ENCODE data around the gene ZSCAN5C.
"Not testable (repeated sequence)": the region's sequence is repeated elsewhere in the genome, so short reads cannot be mapped to it uniquely, and the experiment has no call there.

The ZSCAN5C gene

DNA sequence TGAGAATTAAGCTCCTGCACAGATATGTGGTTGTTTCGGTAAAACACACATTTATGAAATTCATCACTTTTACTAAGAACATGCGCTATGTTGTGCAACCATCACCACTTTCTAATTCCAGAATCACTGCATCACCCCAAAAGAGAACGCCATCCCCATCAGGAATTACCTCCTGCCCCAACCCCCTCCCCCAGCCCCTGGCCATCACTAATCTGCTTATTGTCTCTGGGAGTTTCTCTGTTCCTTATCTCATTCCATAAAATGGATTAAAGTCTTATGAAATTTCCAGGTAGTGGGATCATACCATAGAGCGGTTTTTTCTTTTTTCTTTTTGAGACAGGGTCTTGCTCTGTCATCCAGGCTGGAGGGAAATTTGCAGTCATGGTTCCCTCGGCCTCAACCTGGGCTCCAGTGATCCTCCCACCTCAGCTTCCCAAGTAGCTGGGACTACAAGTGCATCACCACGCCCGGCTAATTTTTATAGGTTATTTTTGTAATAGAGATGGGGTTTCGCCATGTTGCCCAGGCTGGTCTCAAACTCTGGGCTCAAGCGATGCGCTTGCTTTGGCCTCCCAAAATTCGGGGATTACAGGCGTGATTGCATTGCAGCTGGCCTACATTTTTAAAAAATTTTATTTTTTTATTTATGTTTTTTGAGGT lies 8.0 kb upstream of the ZSCAN5C start:
- DNase-seq: no peak

DNA sequence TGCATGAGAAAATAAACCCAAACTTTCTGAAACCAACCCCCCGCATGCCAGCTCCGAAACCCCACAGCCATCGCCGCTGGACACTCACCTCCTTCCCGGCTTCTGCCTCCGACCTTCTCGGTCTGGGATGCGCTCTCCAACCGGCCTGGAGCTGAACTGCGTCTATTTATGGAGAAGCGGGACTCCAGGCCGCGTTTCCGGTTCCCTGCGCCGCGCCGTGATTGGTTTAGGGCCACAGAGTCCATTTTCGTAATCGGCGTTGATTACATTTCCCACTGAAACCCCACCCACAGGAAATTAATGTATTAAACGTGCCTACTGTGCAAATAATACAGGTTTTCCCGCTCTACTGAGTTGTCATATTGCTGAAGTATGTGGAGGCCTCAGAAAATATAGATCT lies 4.4 kb upstream of the ZSCAN5C start, which contains the start of gene ZSCAN5B:
ZSCAN5B (minus strand) TSS at position 138 of the 400 bp plus-strand sequence. CDS start 4,731 bp downstream, outside the sequence.
- not testable (repeated sequence) for DNase-seq

DNA sequence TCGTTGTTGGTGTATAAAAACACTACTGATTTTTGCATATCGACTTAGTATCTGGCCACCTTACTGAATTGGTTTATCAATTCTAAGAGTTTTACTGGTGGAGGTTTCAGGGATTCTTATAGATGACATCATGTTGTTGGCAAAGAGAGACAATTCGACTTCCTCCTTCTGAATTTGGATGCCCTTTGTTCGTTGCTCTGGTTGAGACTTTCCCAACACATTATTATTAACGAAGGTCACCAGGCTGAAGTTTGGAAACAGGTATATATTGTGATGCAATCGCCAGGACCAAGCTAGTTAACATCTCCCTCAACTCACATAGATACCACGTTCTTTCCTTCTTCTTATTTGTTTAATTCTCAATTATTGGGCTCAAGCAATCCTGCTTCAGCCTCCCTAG lies 2.4 kb upstream of the ZSCAN5C start:
- DNase-seq: no peak

DNA sequence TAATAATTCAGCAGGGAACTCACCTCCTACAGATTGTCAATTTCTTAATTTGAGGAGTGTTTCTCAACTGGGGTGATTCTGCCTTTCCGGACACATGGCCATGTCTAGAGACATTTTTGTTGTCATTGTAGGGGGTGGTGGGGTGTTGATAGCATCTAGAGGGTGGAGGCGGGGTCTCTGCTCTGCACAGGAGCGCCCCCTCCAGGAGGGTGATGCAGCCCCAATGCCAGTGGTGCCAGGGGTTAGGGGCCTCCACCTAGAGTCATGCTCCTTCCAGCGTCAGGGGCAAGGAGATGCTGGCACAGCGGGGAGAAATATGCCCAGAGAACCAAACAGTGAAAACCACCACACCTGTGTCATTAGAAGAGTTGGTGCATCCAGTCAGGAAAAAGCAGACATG lies 5.5 kb downstream of the ZSCAN5C start:
- DNase-seq: not testable (repeated sequence)

DNA sequence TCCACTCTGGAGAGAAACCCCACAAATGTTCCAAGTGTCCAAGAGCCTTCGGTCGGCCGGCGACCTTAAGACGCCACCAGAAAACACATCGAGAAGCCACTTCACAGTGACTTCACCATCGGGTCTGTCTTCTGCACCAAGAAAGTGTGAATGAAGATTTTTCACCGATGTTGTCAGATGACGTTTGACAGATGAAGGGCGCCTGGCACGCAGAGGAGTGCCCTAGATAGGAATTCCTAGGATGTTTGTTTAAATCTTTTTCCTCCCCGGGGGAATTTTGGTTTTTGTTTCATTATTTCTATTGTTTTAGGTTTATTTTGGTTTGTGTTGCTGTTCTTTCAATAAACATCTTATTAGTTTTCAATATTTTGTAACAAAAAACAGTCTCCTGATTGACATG lies 7.0 kb downstream of the ZSCAN5C start:
- no peak for DNase-seq

DNA sequence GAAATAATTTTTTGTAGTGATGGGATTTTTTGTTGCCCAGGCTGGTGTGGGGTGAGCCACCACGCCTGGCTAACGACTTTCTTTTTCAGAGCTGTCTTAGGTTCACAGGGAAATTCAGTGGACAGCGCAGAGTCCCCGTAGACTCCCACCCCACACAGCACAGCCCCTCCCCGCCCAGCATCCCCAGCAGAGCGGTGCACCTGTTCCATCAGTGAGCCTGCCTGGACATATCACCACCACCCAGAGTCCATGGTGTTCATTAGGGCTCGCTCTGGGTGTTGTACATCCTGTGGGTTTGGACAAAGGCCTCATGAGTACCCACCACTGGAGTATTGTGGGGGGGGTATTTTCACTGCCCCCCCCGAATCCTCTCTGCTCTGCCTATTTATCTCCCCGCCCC lies 8.0 kb downstream of the ZSCAN5C start:
- not testable (repeated sequence) for DNase-seq

DNA sequence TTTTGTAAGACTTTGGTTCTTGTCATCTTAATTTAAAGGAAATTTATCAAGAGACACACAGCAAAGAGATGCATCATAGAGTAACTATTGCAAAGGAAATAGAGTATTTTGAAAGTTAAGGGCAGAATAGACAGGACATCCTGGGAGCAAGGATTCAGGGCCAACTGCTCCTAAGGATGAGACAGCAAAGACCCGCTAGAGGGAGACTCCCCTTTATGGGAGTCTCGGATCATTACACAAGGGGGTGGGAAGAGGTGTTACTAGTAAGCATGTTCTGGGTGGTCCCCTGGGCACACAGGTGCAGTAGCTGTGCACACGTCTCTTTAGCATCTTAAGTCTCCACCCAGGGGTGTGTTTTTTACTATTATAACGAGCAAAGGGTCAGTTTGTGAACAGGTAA lies 9.6 kb downstream of the ZSCAN5C start:
- DNase-seq: no peak

DNA sequence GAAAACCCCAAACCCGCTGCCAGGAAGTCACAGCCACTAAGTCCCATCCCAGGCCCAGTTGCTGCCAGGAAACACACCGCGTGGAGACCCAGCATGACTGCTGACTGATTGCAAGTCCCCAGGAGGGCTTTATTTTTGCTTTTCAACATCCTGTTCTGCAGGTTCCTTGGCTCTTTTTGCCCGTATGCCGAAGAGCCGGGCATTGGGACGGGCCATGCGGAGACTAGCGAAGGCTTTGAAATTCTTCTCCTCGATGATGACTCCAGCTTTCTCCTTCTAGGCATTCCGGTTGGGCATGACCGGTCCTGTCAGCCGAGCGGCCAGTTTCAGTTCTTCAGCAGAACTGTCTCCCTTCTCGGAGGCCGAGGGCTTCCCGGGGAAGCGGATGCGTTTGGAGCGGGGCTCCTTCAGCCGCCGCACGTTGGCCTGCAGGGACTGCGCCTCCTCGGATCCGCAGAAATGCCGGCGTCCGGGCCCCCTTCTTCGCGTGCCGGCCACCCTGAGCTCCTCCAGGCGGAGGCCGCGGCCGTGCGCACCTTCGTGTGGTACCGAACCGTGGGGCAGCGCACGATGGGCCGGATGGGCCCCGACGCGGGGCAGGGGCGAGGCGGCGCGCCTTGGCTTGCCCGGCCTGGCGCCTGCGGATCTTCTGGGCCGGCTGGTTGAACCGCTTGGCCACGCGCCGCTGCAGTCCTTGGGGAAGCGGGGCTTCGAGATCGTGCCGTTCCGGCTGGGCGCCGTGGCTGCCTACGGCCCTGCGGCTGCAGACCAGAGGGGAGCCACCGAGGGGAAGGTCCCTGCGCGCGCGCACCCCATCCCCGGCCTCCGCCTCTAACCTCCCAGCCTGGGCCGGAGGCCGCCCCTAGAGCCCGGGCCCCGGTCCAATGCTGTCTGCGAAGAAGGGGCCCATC lies 15.2 kb downstream of the ZSCAN5C start:
- no peak for DNase-seq

DNA sequence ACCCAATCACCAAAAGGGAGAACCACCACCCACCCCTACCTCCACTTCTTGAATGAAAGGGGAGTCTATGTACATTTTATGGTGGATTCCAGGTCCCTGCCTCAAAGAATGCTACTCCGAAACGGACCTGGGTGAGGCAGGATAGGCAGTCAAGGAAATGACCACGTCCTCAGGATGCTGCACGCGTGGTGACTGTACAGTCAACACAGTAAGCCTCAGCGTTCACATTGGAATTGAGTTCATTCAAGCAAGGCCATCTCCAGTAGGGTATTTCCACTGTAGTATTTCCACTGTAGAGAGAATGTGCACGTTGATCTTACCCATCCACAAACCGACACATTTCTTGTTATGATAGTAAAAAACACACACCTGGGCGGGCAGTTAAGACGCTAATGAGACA lies 16.9 kb downstream of the ZSCAN5C start:
- no peak for DNase-seq

DNA sequence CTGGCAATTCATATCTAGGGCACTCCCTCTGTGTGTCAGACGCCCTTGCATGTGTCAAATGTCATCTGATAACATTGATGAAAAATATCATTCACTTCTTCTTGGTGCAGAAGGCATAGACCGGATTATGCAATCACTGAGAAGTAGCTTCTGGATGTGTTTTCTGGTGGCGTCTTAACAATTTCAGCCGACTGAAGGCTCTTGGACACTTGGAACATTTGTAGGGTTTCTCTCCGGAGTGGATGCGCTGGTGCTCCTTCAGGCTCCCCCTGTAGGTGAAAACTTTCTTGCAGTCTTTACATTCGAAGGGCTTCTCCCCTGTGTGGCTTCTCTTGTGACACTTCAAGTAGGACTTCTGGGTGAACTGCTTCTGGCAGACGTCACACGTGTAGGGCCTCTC lies 19.4 kb downstream of the ZSCAN5C start:
- not testable (repeated sequence) for DNase-seq

DNA sequence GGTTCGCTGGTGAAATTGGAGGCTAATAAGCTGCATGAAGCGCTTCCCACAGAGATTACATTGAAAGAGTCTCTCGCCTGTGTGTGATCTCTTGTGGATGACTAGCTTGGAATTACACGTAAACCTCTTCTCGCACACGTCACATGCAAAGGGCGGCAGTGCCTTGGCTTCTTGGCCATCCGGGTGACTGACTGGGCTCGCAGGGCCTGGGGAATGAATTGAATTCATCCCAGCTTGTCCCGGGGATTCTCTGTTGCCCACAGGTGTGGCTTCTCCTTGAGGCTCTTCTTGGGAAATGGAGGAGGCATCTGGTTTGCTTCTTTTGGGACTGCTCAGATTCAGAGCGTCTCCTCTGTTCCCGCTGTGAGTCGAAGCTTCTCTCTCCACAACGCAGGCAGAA lies 19.8 kb downstream of the ZSCAN5C start:
- DNase-seq: no peak

DNA sequence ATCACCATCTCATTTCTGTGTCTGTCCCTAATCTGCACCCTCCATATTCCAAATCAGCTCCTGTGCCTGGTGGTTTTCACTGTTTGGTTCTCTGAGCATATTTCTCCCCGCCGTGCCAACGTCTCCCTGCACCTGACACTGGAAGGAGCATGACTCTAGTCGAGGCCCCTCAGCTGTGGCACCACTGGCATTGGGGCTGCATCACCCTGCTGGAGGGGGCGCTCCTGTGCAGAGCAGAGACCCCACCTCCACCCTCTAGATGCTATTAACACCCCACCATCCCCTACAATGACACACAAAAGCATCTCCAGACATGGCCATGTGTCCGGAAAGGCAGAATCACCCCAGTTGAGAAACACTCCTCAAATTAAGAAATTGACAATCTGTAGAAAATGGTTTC lies 20.8 kb downstream of the ZSCAN5C start:
- no peak for DNase-seq

DNA sequence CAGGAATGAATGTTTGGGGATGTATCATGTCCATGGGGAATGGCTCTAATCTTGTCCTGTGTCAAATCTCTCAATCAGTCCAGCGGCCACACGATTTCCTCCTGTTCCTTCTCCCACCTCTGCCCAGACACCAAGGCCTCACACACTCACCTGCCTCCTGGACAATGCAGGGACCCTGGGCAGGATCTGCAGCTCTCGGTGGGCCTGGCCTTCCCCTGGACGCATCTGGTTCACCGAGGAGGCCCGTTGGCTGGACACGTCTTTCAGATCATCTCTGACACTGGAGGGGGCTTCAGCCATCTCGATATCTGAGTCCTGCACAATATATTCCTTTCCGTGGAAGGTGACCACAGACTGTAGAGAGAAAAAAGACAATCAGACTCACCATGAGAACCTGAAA lies 21.4 kb downstream of the ZSCAN5C start:
- DNase-seq: no peak

DNA sequence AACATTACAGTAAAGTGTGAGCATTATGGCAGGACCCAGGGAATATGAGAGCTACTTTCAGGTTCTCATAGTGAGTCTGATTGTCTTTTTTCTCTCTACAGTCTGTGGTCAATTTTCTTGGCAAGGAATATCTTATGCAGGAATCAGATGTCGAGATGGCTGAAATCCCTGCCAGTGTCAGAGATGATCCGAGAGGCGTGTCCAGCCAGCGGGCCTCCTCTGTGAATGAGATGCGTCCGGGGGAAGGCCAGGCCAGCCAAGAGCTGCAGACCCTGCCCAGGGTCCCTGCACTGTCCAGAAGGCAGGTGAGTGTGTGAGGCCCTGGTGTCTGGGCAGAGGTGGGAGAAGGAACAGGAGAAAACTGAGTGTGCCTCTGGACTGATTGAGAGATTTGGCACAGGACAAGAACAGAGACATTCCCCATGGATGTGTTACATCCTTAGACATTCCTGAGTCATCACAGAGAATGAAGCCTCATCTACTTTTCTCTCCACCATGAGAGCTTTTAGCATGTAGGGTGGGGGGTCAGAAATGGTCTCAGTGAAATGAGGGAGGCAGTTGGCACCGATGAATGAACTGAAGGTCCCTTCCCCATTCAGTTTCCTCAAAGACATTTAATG lies 43.2 kb downstream of the ZSCAN5C start:
- DNase-seq: no peak

DNA sequence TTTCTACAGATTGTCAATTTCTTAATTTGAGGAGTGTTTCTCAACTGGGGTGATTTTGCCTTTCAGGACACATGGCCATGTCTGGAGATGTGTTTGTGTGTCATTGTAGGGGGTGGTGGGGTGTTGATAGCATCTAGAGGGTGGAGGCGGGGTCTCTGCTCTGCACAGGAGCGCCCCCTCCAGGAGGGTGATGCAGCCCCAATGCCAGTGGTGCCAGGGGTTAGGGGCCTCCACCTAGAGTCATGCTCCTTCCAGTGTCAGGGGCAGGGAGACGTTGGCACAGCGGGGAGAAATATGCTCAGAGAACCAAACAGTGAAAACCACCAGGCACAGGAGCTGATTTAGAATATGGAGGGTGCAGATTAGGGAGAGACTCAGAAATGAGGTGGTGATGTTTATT lies 43.7 kb downstream of the ZSCAN5C start:
- not testable (repeated sequence) for DNase-seq

DNA sequence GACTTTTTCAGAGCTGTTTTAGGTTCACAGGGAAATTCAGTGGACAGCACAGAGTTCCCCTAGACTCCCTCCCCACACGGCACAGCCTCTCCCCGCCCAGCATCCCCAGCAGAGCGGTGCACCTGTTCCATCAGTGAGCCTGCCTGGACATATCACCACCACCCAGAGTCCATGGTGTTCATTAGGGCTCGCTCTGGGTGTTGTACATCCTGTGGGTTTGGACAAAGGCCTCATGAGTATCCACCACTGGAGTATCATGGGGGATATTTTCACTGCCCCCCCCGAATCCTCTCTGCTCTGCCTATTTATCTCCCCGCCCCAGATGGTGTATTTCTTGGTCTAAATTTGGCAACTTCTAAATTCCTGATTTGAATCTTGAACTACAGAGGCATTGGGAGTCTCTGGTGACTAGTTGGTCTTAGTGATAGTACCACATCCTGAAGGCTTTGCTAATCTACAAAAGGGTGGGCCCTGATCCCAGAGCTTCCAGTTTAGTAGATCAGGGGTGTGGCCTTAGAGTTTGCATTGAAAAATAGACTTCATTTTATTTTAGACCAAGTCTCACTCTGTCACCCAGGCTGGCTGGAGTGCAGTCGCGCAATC lies 46.8 kb downstream of the ZSCAN5C start:
- not testable (repeated sequence) for DNase-seq

DNA sequence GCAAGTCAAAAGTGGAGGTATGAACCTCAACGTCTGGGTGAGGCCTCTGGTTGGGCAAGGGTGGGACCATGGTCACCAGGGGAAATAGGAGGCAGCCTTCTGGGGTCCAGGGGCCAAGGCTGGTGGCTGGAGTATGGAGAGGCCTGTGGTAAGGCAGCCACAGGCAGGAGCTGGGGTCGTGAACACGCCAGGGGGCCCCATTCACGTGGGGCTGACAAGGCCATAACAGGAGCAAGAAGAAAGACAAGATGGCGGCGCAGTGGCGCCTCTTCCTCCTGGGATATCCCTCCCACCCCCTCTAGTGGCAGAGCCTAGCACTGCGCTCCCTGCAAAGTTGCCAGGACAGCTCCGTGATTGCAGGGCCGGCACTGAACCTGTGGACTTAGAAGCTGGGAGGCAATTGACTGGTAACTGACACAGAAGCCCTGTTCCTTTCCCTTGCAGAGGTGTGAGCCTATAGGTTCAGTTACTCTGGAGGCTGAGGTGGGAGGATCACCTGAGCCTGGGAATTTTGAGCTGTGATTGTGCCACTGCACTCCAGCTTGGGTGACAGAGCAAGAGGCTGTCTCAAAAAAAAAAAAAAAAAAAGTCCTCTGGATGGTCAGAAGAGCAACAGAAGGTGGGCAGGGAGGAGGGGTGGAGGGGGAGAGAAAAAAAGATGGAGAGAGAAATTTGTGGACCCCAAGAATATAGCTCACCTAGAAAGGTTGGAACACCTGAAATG lies 50.8 kb downstream of the ZSCAN5C start:
- peak; percentile 88 for DNase-seq

DNA sequence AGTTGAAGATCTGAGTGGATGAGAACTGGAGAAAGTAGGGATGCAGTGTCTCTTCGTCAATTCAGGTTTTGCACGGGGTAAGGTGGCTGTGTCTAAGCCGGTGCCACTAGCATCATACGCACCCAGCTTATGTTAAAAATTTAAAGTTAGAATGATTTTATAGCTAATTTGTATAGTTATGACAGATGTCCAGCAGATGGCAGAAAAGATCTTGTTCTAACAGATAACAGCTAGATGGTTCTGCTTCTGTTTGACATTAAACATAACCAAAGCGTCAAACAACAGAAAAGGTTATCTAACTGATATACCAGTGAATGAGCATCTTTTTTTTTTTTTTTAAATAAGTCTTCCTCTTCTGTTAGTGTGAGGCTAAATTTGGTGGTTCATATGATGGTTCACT lies 51.7 kb downstream of the ZSCAN5C start:
- DNase-seq: no peak

DNA sequence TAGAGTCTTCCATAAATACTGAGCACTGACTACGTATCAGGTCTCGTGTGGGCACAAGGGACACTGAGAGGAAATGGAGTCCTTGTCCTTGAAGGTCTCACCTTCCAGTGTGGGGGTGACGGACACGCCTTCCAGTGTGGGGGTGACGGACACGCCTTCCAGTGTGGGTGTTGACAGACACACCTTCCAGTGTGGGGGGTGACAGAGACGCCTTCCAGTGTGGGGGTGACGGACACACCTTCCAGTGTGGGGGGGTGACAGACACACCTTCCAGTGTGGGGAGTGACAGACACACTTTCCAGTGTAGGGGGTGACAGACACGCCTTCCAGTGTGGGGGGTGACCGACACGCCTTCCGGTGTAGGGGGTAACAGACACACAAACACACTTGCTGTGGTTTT lies 56.2 kb downstream of the ZSCAN5C start:
- no peak for DNase-seq

Measured in activated CD4-positive, alpha-beta T cell treated with anti-CD3 and anti-CD28 coated beads for 48 hours (primary cell).